ENCODE measurements around the gene SYNM. TPM values are rescaled to one million over a fixed set of nuclear protein-coding genes. Genes with fewer than 3 reads are reported as not detected.

The SYNM gene
- total RNA-seq, 2 donors from 2014 or later, result 2.3 to 12.5 TPM

DNA sequence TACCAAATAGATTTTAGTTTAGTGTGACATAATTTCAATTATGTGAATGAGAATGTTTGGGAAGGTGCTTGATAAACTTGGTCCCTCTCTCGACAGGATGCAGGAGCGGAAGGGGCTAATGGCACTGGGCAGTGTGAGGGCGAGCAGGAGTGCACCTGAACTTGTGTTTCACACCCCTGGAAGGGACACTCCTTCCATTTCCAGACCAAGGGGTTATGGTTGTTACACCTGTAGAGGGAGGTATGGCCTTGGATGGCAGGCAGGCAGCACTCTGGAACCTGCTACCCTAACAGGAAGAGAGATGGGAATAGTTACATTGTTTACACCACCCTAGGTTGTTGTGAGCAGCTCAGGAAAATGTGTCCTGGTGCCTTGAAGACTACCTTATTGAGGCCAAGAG, 22.1 kb downstream of the SYNM start:
- no peak for DNase-seq
- Mint-ChIP-seq H3K36me3 (ENCODE audit: low read depth) (peaks cover 50% of the 10 kb centered on the region), H3K4me1 (peaks cover 17% of the 10 kb centered on the region), H3K27ac (no peak overlapping the region), H3K9me3 (no peaks in the 10 kb centered on the region), H3K4me3 (no peak overlapping the region), H3K27me3 (ENCODE audit: insufficient read depth) (no peaks in the 10 kb centered on the region)
- H3K4me3 ChIP-seq (ENCODE audit: low read length), result no peak overlapping the region
- H3K9ac ChIP-seq (ENCODE audit: extremely low read depth, low read length, poor library complexity, severe bottlenecking), result no peak overlapping the region
- no peaks in the 10 kb centered on the region for H3K9me3 ChIP-seq (ENCODE audit: control insufficient read depth, low read length)
- 99 to 100% methylated on average over 3 of the region's 3 CpGs for WGBS, 2 experiments (ENCODE audit: insufficient coverage in 1 of 2, insufficient read length in 1 of 2)
- no peak overlapping the region for H3K27ac ChIP-seq (ENCODE audit: low read depth, low read length)
- TF ChIP-seq, protein P1, sequence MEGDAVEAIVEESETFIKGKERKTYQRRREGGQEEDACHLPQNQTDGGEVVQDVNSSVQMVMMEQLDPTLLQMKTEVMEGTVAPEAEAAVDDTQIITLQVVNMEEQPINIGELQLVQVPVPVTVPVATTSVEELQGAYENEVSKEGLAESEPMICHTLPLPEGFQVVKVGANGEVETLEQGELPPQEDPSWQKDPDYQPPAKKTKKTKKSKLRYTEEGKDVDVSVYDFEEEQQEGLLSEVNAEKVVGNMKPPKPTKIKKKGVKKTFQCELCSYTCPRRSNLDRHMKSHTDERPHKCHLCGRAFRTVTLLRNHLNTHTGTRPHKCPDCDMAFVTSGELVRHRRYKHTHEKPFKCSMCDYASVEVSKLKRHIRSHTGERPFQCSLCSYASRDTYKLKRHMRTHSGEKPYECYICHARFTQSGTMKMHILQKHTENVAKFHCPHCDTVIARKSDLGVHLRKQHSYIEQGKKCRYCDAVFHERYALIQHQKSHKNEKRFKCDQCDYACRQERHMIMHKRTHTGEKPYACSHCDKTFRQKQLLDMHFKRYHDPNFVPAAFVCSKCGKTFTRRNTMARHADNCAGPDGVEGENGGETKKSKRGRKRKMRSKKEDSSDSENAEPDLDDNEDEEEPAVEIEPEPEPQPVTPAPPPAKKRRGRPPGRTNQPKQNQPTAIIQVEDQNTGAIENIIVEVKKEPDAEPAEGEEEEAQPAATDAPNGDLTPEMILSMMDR (conservative IDR thresholded peaks at IDR 0.05), result peak; percentile 19
- no peaks in the 10 kb centered on the region for H3K27me3 ChIP-seq (ENCODE audit: control insufficient read depth, insufficient read depth, low read length, poor library complexity, severe bottlenecking)
- peaks cover 12% of the 10 kb centered on the region for H3K36me3 ChIP-seq (ENCODE audit: control insufficient read depth, insufficient read depth, low read length)
- H3K4me1 ChIP-seq (ENCODE audit: control insufficient read depth, insufficient read depth, low read length), result peaks cover 14% of the 10 kb centered on the region

DNA sequence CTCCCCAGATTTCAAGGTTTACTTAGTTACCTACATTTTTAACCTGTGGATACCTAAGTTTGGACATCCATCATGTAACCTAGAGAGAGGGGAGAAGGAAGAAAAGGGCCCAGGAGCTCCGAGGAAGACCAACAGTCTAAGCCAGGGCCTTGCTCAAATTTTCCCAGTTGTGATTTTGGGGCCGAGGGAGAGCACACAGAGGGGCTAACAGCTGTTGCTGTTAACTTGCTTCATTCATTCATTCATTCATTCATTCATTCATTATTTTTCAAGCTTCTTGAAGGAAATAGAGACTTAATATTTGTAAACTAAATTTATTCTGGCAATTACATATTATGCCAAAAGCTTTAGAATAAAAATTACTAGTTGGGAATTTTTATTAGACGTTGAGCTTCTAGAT, 22.9 kb downstream of the SYNM start:
- peaks cover 14% of the 10 kb centered on the region for H3K4me1 ChIP-seq (ENCODE audit: control insufficient read depth, insufficient read depth, low read length)
- no peak overlapping the region for H3K4me3 ChIP-seq (ENCODE audit: low read length)
- Mint-ChIP-seq H3K9me3 (no peaks in the 10 kb centered on the region), H3K27me3 (ENCODE audit: insufficient read depth) (no peaks in the 10 kb centered on the region), H3K27ac (no peak overlapping the region), H3K4me3 (no peak overlapping the region), H3K4me1 (peaks cover 21% of the 10 kb centered on the region), H3K36me3 (ENCODE audit: low read depth) (peaks cover 56% of the 10 kb centered on the region)
- WGBS, 2 experiments (ENCODE audit: insufficient coverage in 1 of 2, insufficient read length in 1 of 2), result 94 to 100% methylated on average over 1 to 3 of the region's 3 CpGs
- H3K27ac ChIP-seq (ENCODE audit: low read depth, low read length), result no peak overlapping the region
- peaks cover 12% of the 10 kb centered on the region for H3K36me3 ChIP-seq (ENCODE audit: control insufficient read depth, insufficient read depth, low read length)
- no peak overlapping the region for H3K9ac ChIP-seq (ENCODE audit: extremely low read depth, low read length, poor library complexity, severe bottlenecking)
- TF ChIP-seq, protein P1 (conservative IDR thresholded peaks at IDR 0.05), result no peak
- no peak for DNase-seq
- no peaks in the 10 kb centered on the region for H3K27me3 ChIP-seq (ENCODE audit: control insufficient read depth, insufficient read depth, low read length, poor library complexity, severe bottlenecking)
- no peaks in the 10 kb centered on the region for H3K9me3 ChIP-seq (ENCODE audit: control insufficient read depth, low read length)

DNA sequence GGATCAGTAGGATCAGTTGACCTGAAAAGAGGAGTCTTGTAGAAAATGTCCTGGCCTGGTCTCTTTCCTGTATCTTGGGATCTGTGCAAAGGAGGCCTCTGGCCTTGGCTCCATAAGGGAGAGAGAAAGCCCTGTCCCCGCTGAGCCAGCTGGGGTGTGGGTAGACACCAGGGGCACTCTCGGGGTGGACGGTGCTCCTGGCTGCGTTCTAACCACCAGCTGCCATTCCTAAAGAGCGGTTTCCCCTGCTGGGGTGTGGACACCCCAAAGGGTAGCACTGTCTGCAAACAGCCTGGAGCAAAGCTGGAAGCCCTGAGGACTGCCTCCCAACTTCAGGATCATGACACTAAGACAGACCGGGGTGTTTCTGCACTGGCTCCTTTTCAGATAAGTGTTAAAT, 23.5 kb downstream of the SYNM start:
- TF ChIP-seq, protein P1 (conservative IDR thresholded peaks at IDR 0.05), result no peak
- DNase-seq, result no peak
- Mint-ChIP-seq H3K9me3 (no peaks in the 10 kb centered on the region), H3K27me3 (ENCODE audit: insufficient read depth) (no peaks in the 10 kb centered on the region), H3K27ac (no peak overlapping the region), H3K4me1 (peaks cover 17% of the 10 kb centered on the region), H3K4me3 (no peak overlapping the region), H3K36me3 (ENCODE audit: low read depth) (peaks cover 59% of the 10 kb centered on the region)
- Histone ChIP-seq H3K27me3 (ENCODE audit: control insufficient read depth, insufficient read depth, low read length, poor library complexity, severe bottlenecking) (no peaks in the 10 kb centered on the region), H3K9me3 (ENCODE audit: control insufficient read depth, low read length) (no peaks in the 10 kb centered on the region), H3K36me3 (ENCODE audit: control insufficient read depth, insufficient read depth, low read length) (peaks cover 12% of the 10 kb centered on the region), H3K9ac (ENCODE audit: extremely low read depth, low read length, poor library complexity, severe bottlenecking) (no peak overlapping the region), H3K4me1 (ENCODE audit: control insufficient read depth, insufficient read depth, low read length) (peaks cover 13% of the 10 kb centered on the region), H3K27ac (ENCODE audit: low read depth, low read length) (no peak overlapping the region), H3K4me3 (ENCODE audit: low read length) (no peak overlapping the region)
- WGBS, 2 experiments (ENCODE audit: insufficient coverage in 1 of 2, insufficient read length in 1 of 2), result 94 to 100% methylated on average over 5 to 6 of the region's 6 CpGs

Measured in endodermal cell (in vitro differentiated cells).